Fibroblast of skin of back (primary cell): Measurements from ENCODE around the gene ITGB7.

ENCODE experiments used
- DNase-seq: peaks from one replicate; pipeline ENCODE4 v3.0.0-alpha.2; 2013

Gene ITGB7

GRCh38 chr12:53230108-53230845, 23.2 kb upstream of the ITGB7 start:
- no peak for DNase-seq

DNA sequence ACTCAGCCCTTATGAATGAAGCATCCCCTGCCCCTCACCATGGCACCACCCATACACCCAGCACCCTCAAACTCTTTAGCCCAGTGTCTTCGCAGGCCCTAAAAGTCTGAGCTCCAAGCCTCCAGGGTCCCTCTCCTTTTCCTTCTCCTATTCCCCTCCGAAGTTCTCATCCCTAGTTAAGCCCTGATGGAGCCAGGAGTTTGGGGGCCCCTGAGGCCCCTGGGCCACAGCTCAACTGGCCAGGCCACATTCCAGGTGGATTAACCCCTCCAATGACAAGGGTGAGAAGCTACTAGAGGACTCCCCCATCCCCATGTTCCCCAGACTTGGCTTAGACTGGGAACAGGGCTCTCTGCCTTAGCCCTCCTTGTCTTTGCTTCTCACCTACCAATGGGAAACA, 22.4 kb upstream of the ITGB7 start:
- DNase-seq, result no peak

GRCh38 chr12:53227836-53228235, 20.8 kb upstream of the ITGB7 start:
- DNase-seq, result no peak

DNA sequence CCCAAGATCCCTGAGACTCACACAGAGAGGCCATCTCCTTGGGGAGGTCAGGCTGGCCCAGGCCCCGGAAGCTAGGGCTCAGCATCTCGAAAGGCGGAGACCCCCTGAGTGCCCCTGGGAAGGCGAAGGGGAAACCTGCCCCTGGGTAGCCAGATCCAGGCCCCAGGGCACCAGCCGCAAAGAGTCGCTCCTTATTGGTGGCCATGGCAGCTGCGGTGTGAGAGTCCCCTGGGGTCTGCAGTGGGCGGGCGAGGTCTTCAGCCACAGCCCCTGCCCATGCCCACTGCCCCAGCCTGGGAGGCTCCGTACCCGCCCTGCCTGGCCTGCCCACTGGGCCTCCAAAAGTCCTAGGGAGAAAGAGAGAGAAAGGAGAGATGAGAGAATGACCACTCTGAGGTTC, 20.3 kb upstream of the ITGB7 start:
- no peak for DNase-seq

GRCh38 chr12:53226815-53227214, 19.8 kb upstream of the ITGB7 start:
- DNase-seq, result no peak

DNA sequence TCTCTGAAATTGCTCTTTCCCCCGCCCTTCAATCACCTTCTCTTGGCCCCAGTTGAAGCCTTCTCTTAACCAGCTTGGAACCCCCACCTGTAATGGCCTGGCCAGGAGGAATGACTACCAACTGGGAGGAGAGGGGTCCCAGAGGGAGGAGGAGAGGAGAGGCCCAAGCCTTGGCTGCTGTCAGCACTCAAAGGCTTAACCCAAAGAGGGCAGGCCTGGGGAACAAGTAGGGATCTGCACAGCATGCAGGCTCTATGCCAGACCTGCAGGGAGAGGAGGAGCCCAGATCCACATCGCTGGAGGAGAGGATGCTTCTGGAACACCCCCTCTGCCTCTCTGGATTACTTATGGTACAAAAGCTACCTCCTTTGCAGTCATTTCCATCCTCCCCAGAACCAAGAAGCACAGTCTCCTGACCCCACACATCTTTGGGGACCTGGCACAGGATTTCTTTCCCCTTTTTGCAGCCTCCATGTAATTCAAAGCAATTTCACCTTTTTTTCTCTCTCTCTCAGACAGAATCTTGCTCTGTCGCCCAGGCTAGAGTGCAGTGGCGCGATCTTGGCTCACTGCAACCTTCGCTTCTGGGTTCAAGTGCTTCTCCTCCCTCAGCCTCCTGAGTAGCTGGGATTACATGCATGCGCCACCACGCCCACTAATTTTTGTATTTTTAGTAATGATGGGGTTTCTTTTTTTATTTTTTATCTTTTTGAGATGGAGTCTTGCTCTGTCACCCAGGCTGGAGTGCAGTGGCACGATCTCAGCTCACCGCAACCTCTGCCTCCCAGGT, 18.8 kb upstream of the ITGB7 start:
- DNase-seq, result no peak

DNA sequence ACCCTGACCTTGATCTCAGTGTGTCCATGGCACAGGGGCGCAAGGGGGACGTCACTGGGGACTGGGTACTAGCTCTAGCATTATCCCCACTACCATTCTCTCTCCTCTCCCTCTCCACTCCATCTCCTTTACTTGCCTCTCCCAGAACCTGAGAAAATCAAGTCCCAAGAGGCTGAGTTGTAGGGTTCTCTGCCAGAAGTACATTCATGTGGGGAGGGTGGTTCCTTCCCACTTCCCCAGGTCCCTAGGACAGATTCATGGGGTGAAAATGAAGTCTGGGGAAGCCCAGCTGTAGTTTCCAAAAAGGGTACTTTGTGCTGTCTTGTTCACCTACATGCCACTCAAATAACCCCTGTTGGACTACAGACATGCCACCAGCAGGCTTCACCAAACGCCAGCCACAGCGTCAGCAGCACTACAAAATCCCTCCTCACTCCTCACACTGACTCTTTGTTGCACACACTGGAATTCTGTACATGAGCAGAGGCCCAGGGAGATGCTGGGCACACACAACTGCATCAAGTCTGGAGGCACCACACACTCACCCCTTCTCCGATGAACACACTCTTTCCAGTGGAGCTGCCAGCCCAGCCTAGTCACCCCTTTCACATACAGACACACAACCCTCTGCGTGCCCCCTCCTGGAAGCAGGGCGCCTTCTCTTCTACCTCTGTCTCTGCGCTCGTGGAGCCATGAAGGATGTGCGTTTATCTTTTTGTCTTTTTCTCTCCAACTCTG, 18.0 kb upstream of the ITGB7 start:
- DNase-seq, result no peak

DNA sequence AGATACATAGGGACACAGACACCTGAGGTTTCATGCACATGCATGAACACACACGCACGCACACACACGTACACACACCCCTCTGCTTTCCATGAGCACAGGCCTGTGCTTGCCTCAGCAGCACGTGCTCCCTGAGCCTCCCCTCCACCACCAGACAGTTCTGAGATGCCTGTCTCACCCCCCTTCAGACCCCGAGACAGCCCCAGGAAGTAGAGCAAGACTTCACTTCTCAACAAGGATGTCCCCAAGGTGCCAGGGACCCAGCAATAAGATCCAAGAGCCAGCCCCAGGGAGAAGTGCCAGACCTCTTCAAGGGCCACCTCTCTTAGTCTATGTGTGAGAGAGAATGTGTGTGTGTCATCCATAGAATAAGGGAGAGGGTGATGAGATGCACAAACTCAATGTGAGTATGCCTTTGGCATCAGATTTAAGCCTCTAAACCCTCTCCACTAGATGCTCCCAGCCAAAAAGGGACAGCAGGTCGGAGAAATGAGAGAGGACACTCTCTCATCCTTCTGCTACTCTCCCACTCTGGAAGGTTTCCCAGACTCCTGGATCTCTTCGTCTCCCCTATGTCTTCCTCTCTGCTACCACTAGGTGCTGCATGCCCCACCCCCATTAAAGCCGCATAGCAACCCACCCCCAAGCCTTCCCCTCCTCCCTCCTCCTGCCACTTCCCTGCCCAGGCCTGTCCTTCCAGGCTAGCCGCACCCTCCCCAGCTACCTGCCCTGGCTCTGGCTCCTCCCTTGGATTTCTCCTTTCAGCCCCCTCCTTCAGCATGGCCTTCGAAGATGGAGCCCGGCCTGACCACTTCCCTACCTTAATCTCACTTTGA, 17.2 kb upstream of the ITGB7 start:
- peak; percentile 34 for DNase-seq

DNA sequence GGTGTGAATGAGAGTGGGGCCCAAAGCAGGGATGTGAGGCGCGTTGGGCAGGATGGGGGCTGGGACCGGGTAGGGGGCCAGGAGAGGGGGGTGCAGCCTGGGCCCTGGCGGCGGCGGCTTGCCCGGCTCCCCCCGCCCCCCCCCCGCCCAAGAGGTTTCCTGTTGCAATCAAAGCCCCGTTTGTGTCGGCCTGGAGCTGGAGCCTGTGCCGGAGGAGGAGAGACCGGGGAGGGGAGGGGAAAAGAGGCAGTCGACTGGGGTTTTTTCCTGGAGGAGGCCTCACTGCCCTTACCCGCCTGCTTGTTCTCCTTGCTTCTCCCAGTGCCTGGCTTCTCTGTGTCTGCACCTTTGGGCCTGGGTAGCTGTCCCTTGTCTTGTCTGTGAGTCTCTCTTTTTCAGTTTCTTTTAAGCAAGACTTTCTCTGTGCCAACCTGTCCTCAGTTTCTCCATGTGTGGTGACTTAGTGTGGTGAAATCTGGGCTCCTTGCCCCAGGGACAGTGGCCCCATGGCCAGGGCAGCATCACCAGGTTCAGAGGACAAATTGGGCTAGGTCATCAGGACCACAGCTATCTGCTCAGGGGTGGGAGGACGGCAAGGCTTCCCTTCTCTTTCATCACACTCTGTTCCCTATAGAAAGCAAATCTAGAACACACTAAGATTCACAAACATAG, 16.5 kb upstream of the ITGB7 start:
- peak; percentile 71 for DNase-seq

DNA sequence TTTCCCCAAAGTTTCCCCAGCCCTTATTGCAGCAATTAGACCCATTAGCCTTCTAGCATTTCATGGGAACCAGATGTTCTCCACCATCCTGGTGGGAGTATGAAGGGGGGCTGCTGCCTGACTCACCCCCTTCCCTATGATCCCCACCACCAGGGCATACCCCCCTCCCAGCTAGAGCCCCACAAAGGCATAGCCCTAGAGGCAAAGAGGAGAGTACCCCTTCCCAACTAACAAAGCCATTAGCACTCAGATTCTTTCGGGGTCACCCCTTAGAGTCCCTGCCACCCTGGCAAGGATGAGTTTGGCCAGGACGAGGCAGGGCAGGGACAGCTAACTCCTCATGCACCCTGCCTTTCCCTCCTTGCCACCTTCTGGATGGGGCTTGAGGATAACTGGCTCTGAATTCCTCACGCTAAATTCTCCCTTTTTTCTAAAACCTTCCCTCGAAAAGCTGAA, 15.8 kb upstream of the ITGB7 start:
- DNase-seq, result no peak

GRCh38 chr12:53222170-53222721, 15.2 kb upstream of the ITGB7 start:
- peak; percentile 50 for DNase-seq

- peak; percentile 72 for DNase-seq
These were observed 14.4 kb upstream of the ITGB7 start for GRCh38 chr12:53221203-53222080.

DNA sequence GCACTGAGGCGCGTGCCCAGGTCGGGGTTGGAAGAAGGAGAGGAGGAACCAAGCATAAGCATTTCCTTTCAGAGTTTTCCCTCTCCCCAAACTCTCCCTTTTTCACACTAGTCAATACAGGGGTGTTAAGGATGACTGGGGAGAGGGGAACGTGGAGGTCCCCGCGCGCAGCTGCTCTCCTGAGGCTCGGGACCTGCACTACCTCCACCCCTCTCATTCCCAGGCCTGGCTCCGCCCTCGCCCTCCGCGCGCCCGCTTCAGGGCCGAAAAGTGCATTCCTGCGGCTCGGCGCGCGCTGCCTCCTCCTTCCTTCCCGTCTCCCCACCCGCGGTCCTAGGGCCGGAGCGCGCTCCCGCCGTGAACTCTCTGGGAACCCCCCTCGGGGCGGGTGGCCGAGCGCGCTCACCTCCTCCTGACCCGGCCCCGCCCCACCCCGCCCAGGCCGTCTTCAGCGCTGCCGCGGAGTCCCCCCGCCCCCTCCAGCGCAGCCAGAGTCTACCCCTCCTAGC, 13.7 kb upstream of the ITGB7 start:
- DNase-seq, result peak; percentile 95

DNA sequence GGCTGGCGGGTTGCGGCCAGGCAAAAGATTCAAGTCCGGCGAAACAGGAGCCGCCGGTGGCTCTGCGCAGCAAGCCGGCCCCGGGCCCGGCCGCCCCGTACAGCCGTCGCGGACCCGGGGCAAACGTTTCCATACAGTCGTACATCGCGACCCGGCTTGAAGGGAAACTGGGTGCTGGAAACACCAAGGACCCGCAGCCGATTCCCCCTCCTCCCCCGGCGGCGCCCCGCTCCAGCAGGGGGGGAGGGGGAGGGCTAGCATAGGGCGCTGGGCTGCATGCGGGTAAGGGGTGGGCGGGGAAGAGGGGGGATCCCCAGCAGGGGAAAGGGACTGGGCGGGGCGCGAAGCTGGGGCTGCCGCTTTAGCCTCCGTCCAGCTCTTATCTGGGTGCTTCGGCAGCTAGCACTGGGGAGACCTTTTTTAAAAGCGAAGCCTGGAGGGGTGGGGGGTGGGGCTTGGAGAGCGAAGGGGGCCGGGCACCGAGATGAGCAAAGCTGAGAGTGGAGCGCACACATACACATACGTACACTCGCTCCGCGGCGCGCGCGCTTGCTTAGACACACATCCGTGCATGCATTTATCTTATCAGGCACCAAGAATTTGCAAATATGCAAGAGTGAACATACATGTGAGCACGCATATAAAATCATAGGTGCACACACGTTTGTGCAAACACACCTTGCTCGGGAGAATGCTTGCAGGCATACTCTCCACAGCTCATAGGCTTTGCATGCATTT, 13.1 kb upstream of the ITGB7 start:
- DNase-seq, result peak; percentile 74

- peak; percentile 51 for DNase-seq
These were observed 12.4 kb upstream of the ITGB7 start for GRCh38 chr12:53219292-53219955.

GRCh38 chr12:53218551-53219291, 11.7 kb upstream of the ITGB7 start:
- DNase-seq, result no peak

GRCh38 chr12:53217931-53218307, 10.9 kb upstream of the ITGB7 start:
- no peak for DNase-seq
